Measurements from ENCODE around the gene MOB2. TPM values are rescaled to one million over a fixed set of nuclear protein-coding genes. Genes with fewer than 3 reads are reported as not detected.
A peak's percentile ranks its signal among the peaks of the same experiment; 100 is the strongest.
"Not testable (repeated sequence)": the region's sequence is repeated elsewhere in the genome, so short reads cannot be mapped to it uniquely, and the experiment has no call there.

The MOB2 gene
- total RNA-seq, 5 donors from 2014 or later (not counting 1 experiment from before 2014, with no cell fraction given), result 49.6 to 79.2 (median 72.6) TPM

DNA sequence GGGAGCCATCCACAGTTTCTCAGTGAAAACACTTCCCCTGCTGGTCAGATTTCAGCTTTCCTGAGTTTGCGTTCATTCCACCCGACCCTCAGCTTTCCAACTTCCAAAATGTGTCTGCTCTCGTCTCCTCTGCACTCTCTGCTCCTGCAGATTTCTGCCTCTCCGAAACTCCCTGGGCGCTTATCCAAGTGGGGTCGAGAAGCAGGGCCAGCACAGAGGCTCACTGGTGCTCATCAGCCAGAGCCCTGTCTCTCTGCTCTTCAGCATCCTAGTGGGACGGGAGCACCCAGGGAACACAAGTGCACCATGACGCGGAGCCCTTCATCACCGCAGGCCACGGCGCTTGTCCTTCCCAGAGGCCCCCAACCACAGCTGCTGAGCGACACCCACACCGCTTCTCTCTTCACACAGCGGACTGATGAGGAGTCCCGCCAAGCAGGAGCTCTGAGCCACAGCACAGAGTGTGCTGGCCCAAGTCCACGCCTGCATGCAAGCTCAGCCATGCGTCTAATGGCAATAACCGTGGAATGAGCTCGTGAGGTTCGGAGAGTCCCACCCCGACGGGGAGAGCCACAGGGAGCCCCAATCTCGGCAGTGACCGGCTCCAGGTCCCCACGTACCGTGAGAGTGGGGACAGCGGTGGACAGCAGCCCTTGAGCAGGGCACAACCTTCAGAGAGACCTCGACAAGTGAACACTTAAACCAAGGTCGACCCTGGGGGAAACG, 27.9 kb upstream of the MOB2 start:
- WGBS (ENCODE audit: insufficient coverage), result 96% methylated on average over 30 of the region's 31 CpGs
- ATAC-seq (replicated peaks in 1 of 4) (no peak), DNase-seq (no peak)
- peaks cover 6% of the 10 kb centered on the region for H3K36me3 Mint-ChIP-seq
- Histone ChIP-seq H3K27me3 (replicated peaks in 1 of 2; ENCODE audit: control insufficient read depth in 2 of 2, extremely low read depth in 1 of 2, insufficient read depth in 2 of 2, low read length in 1 of 2) (no peaks in the 10 kb centered on the region), H3K27ac (ENCODE audit: low read length) (no peak overlapping the region), H3K4me3 (ENCODE audit: control insufficient read depth in 1 of 2, extremely low read depth in 1 of 2, low read length in 1 of 2) (peak overlapping the region in 1 of 2 donors; percentile 10), H3K9me3 (no peaks in the 10 kb centered on the region), H3K36me3 (ENCODE audit: control insufficient read depth in 2 of 2, extremely low read depth in 1 of 2, insufficient read depth in 1 of 2, low read length in 1 of 2) (peaks cover 5 to 6% of the 10 kb centered on the region in 2 donors), H3K4me1 (ENCODE audit: control insufficient read depth in 1 of 2, extremely low read depth in 1 of 2, insufficient read depth in 2 of 2, low read length in 2 of 2) (peaks cover 0 to 67% of the 10 kb centered on the region in 2 experiments)
- no peaks in the 10 kb centered on the region for H3K27me3 Mint-ChIP-seq
- ChIA-PET CTCF (interaction anchor here (0.7 to 0.9 kb wide), 2 partner anchors 312 to 462 kb away, joined by 3 read pairs; no protein-coding TSS in a partner anchor), POLR2A (no interaction called here)
- H3K4me1 Mint-ChIP-seq, result peaks cover 65 to 82% (median 78%) of the 10 kb centered on the region in 3 donors
- no peak overlapping the region for H3K27ac Mint-ChIP-seq
- H3K4me3 Mint-ChIP-seq, result no peak overlapping the region
- no peaks in the 10 kb centered on the region for H3K9me3 Mint-ChIP-seq

DNA sequence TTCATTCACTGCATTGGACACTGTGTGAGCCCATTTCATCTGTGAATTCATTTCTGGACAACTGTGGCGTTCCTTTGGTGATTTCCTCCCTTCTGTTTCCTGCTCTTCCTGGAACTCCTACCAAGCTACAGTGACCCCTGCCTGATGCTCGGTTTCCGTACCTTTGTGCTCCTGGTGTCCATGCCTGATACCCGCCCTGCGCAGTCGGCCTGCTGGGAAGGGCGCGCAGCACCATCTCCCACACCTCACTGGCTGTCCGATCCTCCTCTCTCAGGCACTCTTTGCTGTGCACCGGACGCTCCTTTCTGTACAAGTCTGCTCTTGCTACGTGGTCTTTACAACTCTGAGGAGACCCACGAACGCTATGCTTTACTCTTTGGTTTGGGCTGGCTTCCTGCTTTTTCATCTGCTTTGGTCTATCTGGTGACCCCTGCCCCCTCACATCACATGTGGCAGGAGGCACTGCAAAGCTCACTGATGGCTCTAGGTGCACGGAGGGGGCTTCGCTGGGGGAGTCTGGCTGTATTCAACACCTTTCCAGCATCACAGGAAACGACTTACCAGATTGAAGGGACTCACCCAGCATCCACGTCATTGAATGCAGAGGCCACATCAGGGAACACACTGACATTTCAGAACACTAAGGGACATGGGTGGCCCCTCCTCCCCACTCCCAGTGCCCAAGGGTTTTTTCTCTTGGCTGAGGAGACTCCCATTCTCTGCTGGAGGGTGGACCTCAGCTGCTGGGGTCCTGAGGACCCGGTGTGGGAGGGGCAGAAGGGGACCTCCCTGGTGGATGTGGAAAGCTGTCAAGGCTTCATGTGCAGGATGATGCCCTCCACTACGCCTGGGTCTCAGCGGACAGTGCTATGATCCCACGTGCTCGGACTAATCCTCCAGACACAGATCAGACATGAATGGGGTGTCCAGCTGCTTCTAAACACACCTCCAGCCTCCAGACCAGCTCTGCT, 27.0 kb upstream of the MOB2 start:
- DNase-seq, result no peak
- Histone ChIP-seq H3K9me3 (no peaks in the 10 kb centered on the region), H3K27me3 (replicated peaks in 1 of 2; ENCODE audit: control insufficient read depth in 2 of 2, extremely low read depth in 1 of 2, insufficient read depth in 2 of 2, low read length in 1 of 2) (no peaks in the 10 kb centered on the region), H3K36me3 (ENCODE audit: control insufficient read depth in 2 of 2, extremely low read depth in 1 of 2, insufficient read depth in 1 of 2, low read length in 1 of 2) (peaks cover 3 to 5% of the 10 kb centered on the region in 2 donors), H3K4me3 (ENCODE audit: control insufficient read depth in 1 of 2, extremely low read depth in 1 of 2, low read length in 1 of 2) (no peak overlapping the region), H3K27ac (ENCODE audit: low read length) (no peak overlapping the region), H3K4me1 (ENCODE audit: control insufficient read depth in 1 of 2, extremely low read depth in 1 of 2, insufficient read depth in 2 of 2, low read length in 2 of 2) (peaks cover 0 to 65% of the 10 kb centered on the region in 2 experiments)
- Mint-ChIP-seq H3K4me1 (peaks cover 65 to 82% (median 74%) of the 10 kb centered on the region in 3 donors), H3K27me3 (no peaks in the 10 kb centered on the region), H3K36me3 (peaks cover 6% of the 10 kb centered on the region), H3K27ac (peak overlapping the region; percentile 2 to 3), H3K4me3 (no peak overlapping the region), H3K9me3 (no peaks in the 10 kb centered on the region)
- ChIA-PET CTCF (interaction anchor here in 1 of 2 donors (0.9 kb wide), 1 partner anchor 311 kb away, joined by 3 read pairs; no protein-coding TSS in a partner anchor), POLR2A (no interaction called here)
- ATAC-seq (replicated peaks in 1 of 4), result no peak
- WGBS (ENCODE audit: insufficient coverage), result 86% methylated on average over 21 of the region's 23 CpGs

DNA sequence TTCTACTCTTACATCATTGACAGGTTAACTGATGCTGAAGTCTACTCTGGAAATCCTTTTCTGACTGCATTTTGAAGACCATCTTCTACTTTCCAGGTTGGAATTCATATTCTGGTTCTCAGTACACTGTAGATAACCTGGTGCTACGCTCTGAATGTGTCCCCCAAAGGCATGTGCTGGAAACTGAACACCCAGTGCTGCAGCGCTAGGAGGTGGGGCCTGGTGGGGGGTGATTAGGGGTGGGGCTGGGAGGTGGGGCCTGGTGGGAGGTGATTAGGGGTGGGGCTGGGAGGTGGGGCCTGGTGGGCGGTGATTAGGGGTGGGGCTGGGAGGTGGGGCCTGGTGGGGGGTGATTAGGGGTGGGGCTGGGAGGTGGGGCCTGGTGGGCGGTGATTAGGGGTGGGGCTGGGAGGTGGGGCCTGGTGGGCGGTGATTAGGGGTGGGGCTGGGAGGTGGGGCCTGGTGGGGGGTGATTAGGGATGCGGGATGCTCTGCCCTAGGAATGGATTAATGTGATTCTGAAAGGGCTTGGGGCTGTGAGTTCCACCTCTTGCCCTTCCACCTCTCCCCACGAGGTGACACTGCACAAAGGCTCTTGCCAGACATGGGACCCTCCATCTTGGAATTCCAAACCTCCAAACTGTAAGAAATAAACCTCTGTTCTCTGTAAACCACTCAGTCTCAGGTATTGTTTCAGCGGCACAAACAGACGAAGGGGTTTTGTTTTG, 26.1 kb upstream of the MOB2 start:
- H3K9me3 ChIP-seq; H3K27ac ChIP-seq (ENCODE audit: low read length); H3K4me3 ChIP-seq (ENCODE audit: control insufficient read depth in 1 of 2, extremely low read depth in 1 of 2, low read length in 1 of 2); H3K9me3 Mint-ChIP-seq; CTCF ChIA-PET; POLR2A ChIA-PET; H3K36me3 ChIP-seq (ENCODE audit: control insufficient read depth in 2 of 2, extremely low read depth in 1 of 2, insufficient read depth in 1 of 2, low read length in 1 of 2); H3K27me3 ChIP-seq (replicated peaks in 1 of 2; ENCODE audit: control insufficient read depth in 2 of 2, extremely low read depth in 1 of 2, insufficient read depth in 2 of 2, low read length in 1 of 2); ATAC-seq (replicated peaks in 1 of 4); H3K4me3 Mint-ChIP-seq; H3K36me3 Mint-ChIP-seq; H3K27ac Mint-ChIP-seq; H3K27me3 Mint-ChIP-seq: not testable (repeated sequence)
- peak in 2 of 35 experiments; percentile 8 to 46 for DNase-seq
- H3K4me1 Mint-ChIP-seq, result peaks cover 66 to 78% (median 69%) of the 10 kb centered on the region in 3 donors
- WGBS (ENCODE audit: insufficient coverage), result 83% methylated on average over 2 of the region's 9 CpGs
- peaks cover 0 to 66% of the 10 kb centered on the region in 2 experiments for H3K4me1 ChIP-seq (ENCODE audit: control insufficient read depth in 1 of 2, extremely low read depth in 1 of 2, insufficient read depth in 2 of 2, low read length in 2 of 2)

DNA sequence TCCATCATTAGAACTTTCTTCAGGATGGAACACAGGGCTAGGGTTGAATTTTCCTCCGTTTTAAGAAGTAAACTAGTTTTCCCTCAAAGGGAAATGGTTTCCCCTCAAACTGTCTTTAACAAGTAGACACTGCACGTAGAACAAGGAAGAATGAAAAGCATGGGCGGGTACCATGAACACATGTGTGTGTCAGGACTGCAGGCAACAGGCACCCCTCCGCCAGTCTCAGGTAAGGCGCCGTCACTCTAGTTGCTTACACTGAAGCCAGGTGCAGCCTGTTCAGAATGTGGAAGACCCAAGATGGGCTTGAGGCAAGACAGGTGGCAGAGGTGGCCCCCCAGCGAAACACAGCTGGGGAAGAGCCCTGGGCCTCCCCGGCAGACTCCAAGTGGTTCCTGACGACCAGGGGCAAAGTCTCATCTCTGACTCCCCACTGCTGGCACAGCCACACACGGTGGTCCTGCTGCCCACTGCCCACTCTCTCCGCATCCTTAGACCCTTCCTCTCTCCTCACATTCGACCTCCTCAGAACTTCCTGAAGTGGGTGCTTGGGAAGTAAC, 25.4 kb upstream of the MOB2 start:
- Mint-ChIP-seq H3K9me3 (no peaks in the 10 kb centered on the region), H3K4me3 (no peak overlapping the region), H3K27me3 (no peaks in the 10 kb centered on the region), H3K4me1 (peaks cover 64 to 75% (median 65%) of the 10 kb centered on the region in 3 donors), H3K36me3 (peaks cover 6% of the 10 kb centered on the region), H3K27ac (no peak overlapping the region)
- 88% methylated on average over 7 of the region's 12 CpGs for WGBS (ENCODE audit: insufficient coverage)
- DNase-seq, result no peak
- Histone ChIP-seq H3K27me3 (replicated peaks in 1 of 2; ENCODE audit: control insufficient read depth in 2 of 2, extremely low read depth in 1 of 2, insufficient read depth in 2 of 2, low read length in 1 of 2) (no peaks in the 10 kb centered on the region), H3K9me3 (no peaks in the 10 kb centered on the region), H3K4me1 (ENCODE audit: control insufficient read depth in 1 of 2, extremely low read depth in 1 of 2, insufficient read depth in 2 of 2, low read length in 2 of 2) (peaks cover 0 to 66% of the 10 kb centered on the region in 2 experiments), H3K4me3 (ENCODE audit: control insufficient read depth in 1 of 2, extremely low read depth in 1 of 2, low read length in 1 of 2) (no peak overlapping the region), H3K36me3 (ENCODE audit: control insufficient read depth in 2 of 2, extremely low read depth in 1 of 2, insufficient read depth in 1 of 2, low read length in 1 of 2) (peaks cover 3 to 5% of the 10 kb centered on the region in 2 donors), H3K27ac (ENCODE audit: low read length) (no peak overlapping the region)
- POLR2A ChIA-PET, result no interaction called here
- CTCF ChIA-PET, result no interaction called here
- ATAC-seq (replicated peaks in 1 of 4), result no peak

DNA sequence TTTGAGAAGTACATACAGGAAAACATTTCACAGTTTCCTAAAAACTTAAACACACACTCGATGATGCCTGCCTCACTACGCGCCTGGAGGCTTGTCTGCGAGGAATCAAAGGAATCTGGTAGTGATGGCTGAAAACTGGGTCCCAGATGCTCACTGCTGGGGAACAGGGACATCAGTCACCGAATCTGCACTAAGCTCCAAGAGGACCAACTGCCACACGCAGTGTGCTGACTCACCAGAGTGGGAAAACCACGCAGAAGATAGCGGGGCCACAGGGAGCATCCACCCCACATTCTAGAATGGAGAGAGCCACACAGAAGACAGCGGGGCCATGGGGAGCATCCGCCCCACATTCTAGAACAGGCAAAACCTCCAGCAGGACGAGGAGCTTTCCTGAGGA, 24.3 kb upstream of the MOB2 start:
- ChIA-PET CTCF (no interaction called here), POLR2A (interaction anchor here in 1 of 2 donors (0.7 kb wide), 1 partner anchor 244 kb away, joined by 3 read pairs; no protein-coding TSS in a partner anchor)
- no peak for DNase-seq
- WGBS (ENCODE audit: insufficient coverage), result 87% methylated on average over 10 of the region's 11 CpGs
- Mint-ChIP-seq H3K9me3 (no peaks in the 10 kb centered on the region), H3K27me3 (no peaks in the 10 kb centered on the region), H3K4me3 (no peak overlapping the region), H3K4me1 (peaks cover 57 to 72% (median 63%) of the 10 kb centered on the region in 3 donors), H3K27ac (no peak overlapping the region), H3K36me3 (peaks cover 6% of the 10 kb centered on the region)
- H3K27ac ChIP-seq (ENCODE audit: low read length), result no peak overlapping the region
- no peaks in the 10 kb centered on the region for H3K27me3 ChIP-seq (replicated peaks in 1 of 2; ENCODE audit: control insufficient read depth in 2 of 2, extremely low read depth in 1 of 2, insufficient read depth in 2 of 2, low read length in 1 of 2)
- H3K9me3 ChIP-seq, result no peaks in the 10 kb centered on the region
- no peak overlapping the region for H3K4me3 ChIP-seq (ENCODE audit: control insufficient read depth in 1 of 2, extremely low read depth in 1 of 2, low read length in 1 of 2)
- peaks cover 0 to 64% of the 10 kb centered on the region in 2 experiments for H3K4me1 ChIP-seq (ENCODE audit: control insufficient read depth in 1 of 2, extremely low read depth in 1 of 2, insufficient read depth in 2 of 2, low read length in 2 of 2)
- ATAC-seq (replicated peaks in 1 of 4), result no peak
- peaks cover 3 to 5% of the 10 kb centered on the region in 2 donors for H3K36me3 ChIP-seq (ENCODE audit: control insufficient read depth in 2 of 2, extremely low read depth in 1 of 2, insufficient read depth in 1 of 2, low read length in 1 of 2)

All from T-cell (primary cell).